IMR-90 (cell line): Measurements from ENCODE around the gene RRP1B. TPM values are rescaled to one million over a fixed set of nuclear protein-coding genes. Genes with fewer than 3 reads are reported as not detected.

Experiments
- ATAC-seq: fragments of 200-7000 bp; cut with Tn5 transposase; 2 replicates; pipeline ENCODE4 v1.9.1; 2020; ENCODE audit warnings: low read depth, mild to moderate bottlenecking, moderate library complexity
- BruUV-seq: library from RNA; stranded (reverse); fragments of 400-500 nt; replicated peaks from 2 replicates; lab custom pipeline; 2021; lab: Mats Ljungman, UMichigan
- CTCF ChIA-PET: fragments of 300-600 bp; formaldehyde crosslinking; extraction: SDS; loops from one replicate; lab custom pipeline; 2021; ENCODE audit warnings: antibody characterized with exemption; lab: Yijun Ruan, JAX
- POLR2A ChIA-PET: fragments of 300-600 bp; sonication (Branson Sonifier 250); formaldehyde crosslinking; loops from one replicate; lab custom pipeline; 2022; ENCODE audit warnings: antibody characterized with exemption; ENCODE audit not compliant: unreplicated experiment; lab: Charles Lee
- DNase-seq: peaks from one replicate; pipeline ENCODE4 v3.0.0; 2013
- H2AFZ ChIP-seq: replicated peaks from 2 replicates; pipeline ENCODE3; 2013; ENCODE audit warnings: low read length, mild to moderate bottlenecking; ENCODE audit not compliant: poor library complexity
- H2AK5ac ChIP-seq: 2 replicates; pipeline ENCODE4 v1.6.1; 2013; ENCODE audit warnings: low read depth, low read length, inconsistent platforms
- H2AK9ac ChIP-seq: replicated peaks from 2 replicates; pipeline ENCODE3; 2013; ENCODE audit warnings: mild to moderate bottlenecking, low read depth, low read length, moderate library complexity; ENCODE audit not compliant: poor library complexity
- H2BK120ac ChIP-seq: 2 replicates; pipeline ENCODE4 v1.6.1; 2013; ENCODE audit warnings: low read depth, low read length, inconsistent platforms
- H2BK15ac ChIP-seq: 3 replicates; pipeline ENCODE4 v1.6.1; 2013; ENCODE audit warnings: low read depth, low read length, inconsistent platforms
- H2BK20ac ChIP-seq: 2 replicates; pipeline ENCODE4 v1.6.1; 2013; ENCODE audit warnings: low read depth, mild to moderate bottlenecking, inconsistent platforms, low read length, moderate library complexity
- H2BK5ac ChIP-seq: 2 replicates; pipeline ENCODE4 v1.6.1; 2013; ENCODE audit warnings: mild to moderate bottlenecking, low read depth, low read length, inconsistent platforms; ENCODE audit not compliant: poor library complexity, severe bottlenecking
- H3K14ac ChIP-seq: replicated peaks from 2 replicates; pipeline ENCODE4 v1.6.1; 2013; ENCODE audit warnings: low read depth, low read length, inconsistent platforms
- H3K18ac ChIP-seq: 2 replicates; pipeline ENCODE4 v1.6.1; 2013; ENCODE audit warnings: low read depth, low read length, control low read depth
- H3K23ac ChIP-seq: 2 replicates; pipeline ENCODE4 v1.6.1; 2013; ENCODE audit warnings: low read depth, low read length, inconsistent platforms
- H3K27ac ChIP-seq: 2 replicates; pipeline ENCODE4 v1.5.1; 2013; ENCODE audit warnings: mild to moderate bottlenecking, control low read depth, low read length; ENCODE audit not compliant: insufficient read depth
- H3K27me3 ChIP-seq: 2 replicates; pipeline ENCODE4 v1.6.1; 2013; ENCODE audit warnings: low read length; ENCODE audit not compliant: control insufficient read depth, insufficient read depth
- H3K36me3 ChIP-seq: 2 replicates; pipeline ENCODE4 v1.6.1; 2013; ENCODE audit warnings: low read length, mixed read lengths; ENCODE audit not compliant: control insufficient read depth, insufficient read depth
- H3K4ac ChIP-seq: 2 replicates; pipeline ENCODE4 v1.6.1; 2013; ENCODE audit warnings: low read depth, low read length, inconsistent platforms
- H3K4me1 ChIP-seq: 2 replicates; pipeline ENCODE4 v1.6.1; 2013; ENCODE audit warnings: low read length, mixed read lengths; ENCODE audit not compliant: control insufficient read depth, insufficient read depth
- H3K4me2 ChIP-seq: 2 replicates; pipeline ENCODE4 v1.6.1; 2013; ENCODE audit warnings: low read depth, mild to moderate bottlenecking, control low read depth, low read length, moderate library complexity
- H3K4me3 ChIP-seq: 2 replicates; pipeline ENCODE4 v1.5.1; 2013; ENCODE audit warnings: low read depth, mild to moderate bottlenecking, control low read depth, low read length, moderate library complexity; ENCODE audit not compliant: insufficient read depth
- H3K56ac ChIP-seq: 2 replicates; pipeline ENCODE4 v1.6.1; 2013; ENCODE audit warnings: low read length, inconsistent platforms; ENCODE audit not compliant: insufficient read depth; ENCODE audit errors: extremely low read depth
- H3K79me1 ChIP-seq, 2 experiments: 2 replicates each; pipeline ENCODE4 v1.6.1; 2013; ENCODE audit warnings: low read length in 2 of 2, inconsistent platforms in 1 of 2, low read depth in 1 of 2
- H3K9ac ChIP-seq: 2 replicates; pipeline ENCODE4 v1.6.1; 2013; ENCODE audit warnings: low read depth, low read length, control low read depth
- H3K9me1 ChIP-seq: 2 replicates; pipeline ENCODE4 v1.6.1; 2013; ENCODE audit warnings: low read length, inconsistent platforms; ENCODE audit not compliant: insufficient read depth
- H3K9me3 ChIP-seq: 2 replicates; pipeline ENCODE4 v1.6.1; 2013; ENCODE audit warnings: low read length; ENCODE audit not compliant: control insufficient read depth, insufficient read depth
- H4K20me1 ChIP-seq: 2 replicates; pipeline ENCODE4 v1.6.1; 2013; ENCODE audit warnings: low read length, inconsistent platforms; ENCODE audit not compliant: insufficient read depth
- H4K5ac ChIP-seq: 2 replicates; pipeline ENCODE4 v1.6.1; 2013; ENCODE audit warnings: mild to moderate bottlenecking, low read depth, low read length, control low read depth
- H4K8ac ChIP-seq, 2 experiments: 2 replicates each; pipeline ENCODE4 v1.6.1; 2013; ENCODE audit warnings: low read depth in 2 of 2, low read length in 2 of 2, control low read depth in 1 of 2, inconsistent platforms in 1 of 2
- H4K91ac ChIP-seq: 2 replicates; pipeline ENCODE4 v1.6.1; 2013; ENCODE audit warnings: low read depth, low read length, inconsistent platforms; ENCODE audit not compliant: insufficient read depth
- BHLHE40 ChIP-seq: fragments of 150-350 bp; IDR thresholded peaks from 2 replicates; pipeline ENCODE4 v1.6.1; 2016; ENCODE audit warnings: mild to moderate bottlenecking, low read depth, low read length
- CEBPB ChIP-seq: IDR thresholded peaks from 2 replicates; pipeline ENCODE4 v1.6.1; 2012; ENCODE audit warnings: low read depth, low read length, improper control_type of control experiment
- CHD1 ChIP-seq: IDR thresholded peaks from 2 replicates; pipeline ENCODE4 v1.6.1; 2012; ENCODE audit warnings: low read depth, low read length, improper control_type of control experiment
- CTCF ChIP-seq: conservative IDR thresholded peaks from 2 replicates; pipeline ENCODE4 v1.5.1; 2012; ENCODE audit warnings: mild to moderate bottlenecking, low read depth, low read length, improper control_type of control experiment
- FOS ChIP-seq: fragments of 150-350 bp; IDR thresholded peaks from 2 replicates; pipeline ENCODE4 v1.6.1; 2016; ENCODE audit warnings: low read depth, low read length
- MAFK ChIP-seq: IDR thresholded peaks from 2 replicates; pipeline ENCODE4 v1.6.1; 2012; ENCODE audit warnings: low read depth, low read length, improper control_type of control experiment
- MAZ ChIP-seq: IDR thresholded peaks from 2 replicates; pipeline ENCODE4 v1.6.1; 2012; ENCODE audit warnings: low read depth, mild to moderate bottlenecking, low read length, improper control_type of control experiment, moderate library complexity, borderline replicate concordance
- MXI1 ChIP-seq: IDR thresholded peaks from 2 replicates; pipeline ENCODE4 v1.6.1; 2012; ENCODE audit warnings: low read depth, mild to moderate bottlenecking, low read length, moderate library complexity, borderline replicate concordance
- NFE2L2 ChIP-seq: fragments of 150-350 bp; IDR thresholded peaks from 2 replicates; pipeline ENCODE4 v1.6.1; 2016; ENCODE audit warnings: low read depth, mild to moderate bottlenecking, low read length
- POLR2A ChIP-seq: IDR thresholded peaks from 2 replicates; pipeline ENCODE4 v1.6.1; 2012; ENCODE audit warnings: mild to moderate bottlenecking, low read depth, low read length
- RAD21 ChIP-seq: IDR thresholded peaks from 2 replicates; pipeline ENCODE4 v1.6.1; 2012; ENCODE audit warnings: low read length, improper control_type of control experiment
- RCOR1 ChIP-seq: IDR thresholded peaks from 2 replicates; pipeline ENCODE4 v1.6.1; 2012; ENCODE audit warnings: mild to moderate bottlenecking, low read length, improper control_type of control experiment; ENCODE audit not compliant: insufficient replicate concordance
- RFX5 ChIP-seq: IDR thresholded peaks from 2 replicates; pipeline ENCODE4 v1.8.0; 2012; ENCODE audit warnings: low read depth, mild to moderate bottlenecking, low read length, moderate library complexity
- SMC3 ChIP-seq: fragments of 150-350 bp; IDR thresholded peaks from 2 replicates; pipeline ENCODE4 v1.6.1; 2016; ENCODE audit warnings: low read depth, mild to moderate bottlenecking, antibody characterized with exemption, low read length, moderate library complexity
- USF2 ChIP-seq: fragments of 150-350 bp; IDR thresholded peaks from 2 replicates; pipeline ENCODE4 v1.6.1; 2017; ENCODE audit warnings: mild to moderate bottlenecking, antibody characterized with exemption, low read length, low read depth
- WGBS, 2 experiments: methylation state at CpG; one replicate each; pipeline versions ENCODE4 v1.1.5 to v1.1.7; 2013; ENCODE audit warnings: missing lambda C conversion rate in 2 of 2; ENCODE audit not compliant: insufficient read length in 1 of 2; ENCODE audit errors: extremely low coverage in 2 of 2; 5-methylcytosine and 5-hydroxymethylcytosine counted together
- dilution Hi-C: fragments of 300-500 bp; cut with HindIII; formaldehyde crosslinking; loops from one replicate; pipeline ENCODE4 v1.14.3; 2018; ENCODE audit warnings: low sequenced_read_pairs; ENCODE audit not compliant: unreplicated experiment
- in situ Hi-C: fragments of 300-500 bp; cut with MboI; formaldehyde crosslinking; loops from 3 replicates; pipeline ENCODE4 v1.14.3; 2019; ENCODE audit warnings: low sequenced_read_pairs, inconsistent platforms, mixed read lengths
- intact Hi-C: fragments of 100-400 bp; cut with micrococcal nuclease; formaldehyde crosslinking; loops from 2 replicates; pipeline ENCODE4 v1.10.0; 2022
- polyA plus RNA-seq, 3 experiments: library from polyadenylated mRNA; depleted of rRNA; stranded (reverse); fragments of >200 nt; gene quantifications; 2 replicates each; pipeline ENCODE4 v1.2.3, GENCODE V29; 2012; ENCODE audit warnings: low replicate concordance in 1 of 3
- total RNA-seq: library from RNA; depleted of rRNA; stranded (reverse); fragments of >200 nt; gene quantifications from 2 replicates; pipeline ENCODE4 v1.2.3, GENCODE V29; 2012

Gene RRP1B
- total and polyA plus RNA-seq, 2 of the 4 experiments (the other 2 are of a cell fraction): 11.1 to 16.1 TPM

GRCh38 chr21:43718872-43719747 is 59.8 kb downstream of the RRP1B start, which contains the start of gene PDXK:
Gene PDXK, plus strand, starts transcription at chr21:43719129. Its CDS starts 166 bp downstream, at chr21:43719295.
- Histone ChIP-seq H3K27ac (peak within 1 kb of the TSS; percentile 96), H3K4me1 (peaks cover 17% of the 10 kb centered on the region), H2BK15ac (no peak within 1 kb of the TSS), H3K14ac (peak within 1 kb of the TSS; percentile 89), H3K56ac (peak within 1 kb of the TSS; percentile 71; the same call in 1 of the 2 replicates), H3K79me1 (peaks cover 11 to 42% of the 10 kb centered on the region in 2 experiments), H3K18ac (peak within 1 kb of the TSS; percentile 66), H2AK9ac (peak within 1 kb of the TSS; percentile 94), H3K36me3 (peaks cover 10% of the 10 kb centered on the region), H3K4ac (peak within 1 kb of the TSS; percentile 83), H3K23ac (peak within 1 kb of the TSS; percentile 76), H3K4me2 (peak within 1 kb of the TSS; percentile 98), H2BK5ac (peak within 1 kb of the TSS; percentile 88), H3K9ac (peak within 1 kb of the TSS; percentile 93), H2BK120ac (no peak within 1 kb of the TSS), H4K91ac (peak within 1 kb of the TSS; percentile 59; the same call in 1 of the 2 replicates), H2AK5ac (peak within 1 kb of the TSS; percentile 83), H4K20me1 (peaks cover 37% of the 10 kb centered on the region), H2BK20ac (no peak within 1 kb of the TSS), H2AFZ (peak within 1 kb of the TSS; percentile 96), H3K9me3 (no peaks in the 10 kb centered on the region), H4K5ac (peak within 1 kb of the TSS; percentile 53; the same call in 1 of the 2 replicates), H3K4me3 (peak within 1 kb of the TSS; percentile 98), H4K8ac (peak within 1 kb of the TSS; percentile 61 to 92; a peak in 3 of 4 replicates), H3K27me3 (no peaks in the 10 kb centered on the region), H3K9me1 (peaks cover 14% of the 10 kb centered on the region; the same call in 1 of the 2 replicates)
- peak; percentile 96 for ATAC-seq
- intact Hi-C loops (no loop called here), in situ Hi-C loops (no loop called here), dilution Hi-C loops (no loop called here)
- CTCF ChIA-PET: no interaction called here
- peak; percentile 73 for TF ChIP-seq BHLHE40
- TF ChIP-seq NFE2L2: no peak
- TF ChIP-seq MAZ: peak; percentile 73; the same call in 1 of the 2 replicates
- TF ChIP-seq RAD21: no peak
- no peak for TF ChIP-seq RFX5
- peak; percentile 28; the same call in 1 of the 2 replicates for TF ChIP-seq FOS
- TF ChIP-seq CHD1: 0 out of 2 replicates have a peak, but pooled peaks have one; percentile 49
- peak; percentile 9; the same call in 1 of the 2 replicates for TF ChIP-seq MXI1
- TF ChIP-seq CEBPB: peak; percentile 86
- no peak for TF ChIP-seq RCOR1
- TF ChIP-seq POLR2A: peak; percentile 94
- peak; percentile 62 for TF ChIP-seq MAFK
- peak; percentile 17; the same call in 1 of the 2 replicates for TF ChIP-seq CTCF
- TF ChIP-seq SMC3: no peak
- peak; percentile 25; the same call in 1 of the 2 replicates for TF ChIP-seq USF2
- WGBS, 2 experiments: 0% methylated on average over 65 of the region's 117 CpGs; no CpG with 5 or more reads in 1 of the 2 experiments
- no TSS peak for BruUV-seq
- POLR2A ChIA-PET: interaction anchor here (0.5 to 0.7 kb wide), 3 partner anchors 26 to 381 kb away, joined by 3 to 5 read pairs (median 4); no protein-coding TSS in a partner anchor
- peak; percentile 77 for DNase-seq
